Heart left ventricle (tissue), 16 donors: Measurements from ENCODE around the gene C12orf42. TPM values are rescaled to one million over a fixed set of nuclear protein-coding genes. Genes with fewer than 3 reads are reported as not detected.

ENCODE experiments used
- ATAC-seq, 4 donors: fragments of 200-7000 bp; cut with Tn5 transposase; one replicate each; pipeline ENCODE4 v1.9.1; 2020 to 2022; ENCODE audit warnings: moderate library complexity in 4 of 4, mild to moderate bottlenecking in 3 of 4, moderate number of reproducible peaks in 1 of 4
- DNase-seq, 5 donors: peaks; one replicate each; pipeline ENCODE4 v3.0.0-alpha.2; 2020
- H3K27ac ChIP-seq, 12 donors: fragments of 200-600 bp; sonication (generic) in 4 of 12; one replicate each; pipeline versions ENCODE4 v1.5.0 to v1.8.0; 2016 to 2022; ENCODE audit warnings: mild to moderate bottlenecking in 2 of 12
- H3K27me3 ChIP-seq, 9 donors: fragments of 200-600 bp; sonication (generic) in 2 of 9; one replicate each; pipeline versions ENCODE4 v1.5.1 to v1.8.0; 2016 to 2022; ENCODE audit warnings: mild to moderate bottlenecking in 3 of 9
- H3K36me3 ChIP-seq, 9 donors: fragments of 200-600 bp; sonication (generic) in 2 of 9; one replicate each; pipeline versions ENCODE4 v1.5.0 to v1.8.0; 2018 to 2022; ENCODE audit warnings: mild to moderate bottlenecking in 2 of 9
- H3K4me1 ChIP-seq, 12 donors: fragments of 200-600 bp; sonication (generic) in 4 of 12; one replicate each; pipeline versions ENCODE4 v1.5.0 to v1.8.0; 2016 to 2022; ENCODE audit warnings: mild to moderate bottlenecking in 3 of 12
- H3K4me3 ChIP-seq, 12 donors: fragments of 200-600 bp; sonication (generic) in 4 of 12; one replicate each; pipeline versions ENCODE4 v1.5.0 to v1.8.0; 2017 to 2022; ENCODE audit warnings: mild to moderate bottlenecking in 9 of 12, moderate library complexity in 4 of 12
- H3K9me3 ChIP-seq, 12 donors: fragments of 200-600 bp; sonication (generic) in 4 of 12; one replicate each; pipeline versions ENCODE4 v1.5.0 to v1.8.0; 2016 to 2022; ENCODE audit warnings: mild to moderate bottlenecking in 1 of 12
- CTCF ChIP-seq, 12 donors: fragments of 200-600 bp; sonication (generic) in 4 of 12; IDR thresholded peaks; one replicate each; pipeline versions ENCODE4 v1.5.0 to v1.8.0; 2018 to 2022; ENCODE audit warnings: antibody characterized with exemption in 12 of 12, mild to moderate bottlenecking in 5 of 12
- POLR2A ChIP-seq, 2 donors: fragments of 450-650 bp; IDR thresholded peaks; one replicate each; pipeline ENCODE4 v1.6.1; 2017; ENCODE audit warnings: antibody characterized with exemption in 2 of 2, mild to moderate bottlenecking in 2 of 2, moderate library complexity in 2 of 2
- WGBS, 4 donors: extraction: QIAGEN DNeasy Blood & Tissue Kit in 2 of 4; methylation state at CpG; one replicate each; pipeline versions ENCODE4 v1.1.5 to v1.1.7; 2013 to 2018; 5-methylcytosine and 5-hydroxymethylcytosine counted together
- intact Hi-C, 10 donors: fragments of 100-400 bp; cut with DNase I; formaldehyde crosslinking; loops; one replicate each; pipeline versions ENCODE4 v1.11.1 to v1.14.2; 2022
- polyA plus RNA-seq, 2 donors: library from polyadenylated mRNA; stranded (reverse); fragments of 200-250 nt; gene quantifications; one replicate each; pipeline ENCODE4 v1.2.3, GENCODE V29; 2013
- total RNA-seq, 9 donors: library from RNA; depleted of rRNA in 2 of 9; stranded (reverse); fragments of >200 nt in 2 of 9; fragmentation: NEBNext Ultra II Directional in 3 of 9; extraction: Animal tissue kit (Norgen Biotek cat#: 25700) in 3 of 9; gene quantifications; one replicate each; pipeline versions ENCODE4 v1.1.0 to v1.2.4, GENCODE V29; 2016 to 2023
- donor health status: ischemic (EF 13 %, LVEDD 7.1; RV severe dilation, severe dysfunction).
- donor health status: healthy with polysubstance abuse.
- donor health status: DM: no; HTN: yes; CAD: no.
- donor health status: DM: no; HTN: no; CAD: no.
- donor health status: ischemic (EF 25% LVEDD 6.9; RV normal size, moderate dysfunction).
- donor health status: ischemic (EF 25% LVEDD 5.7; RV mildly dilated, moderate dysfunction).
- donor health status: healthy.
- donor health status: DM: yes; HTN: yes; CAD: no.
- donor health status: ischemic (EF 35%, LVEDD 5.7; RV mildly dilated, moderate dysfunction).
- donor health status: nonischemic (EF 11% LVEDD 7.7; RV severe dilation, severe dysfunction).
- donor health status: DM: yes; HTN: yes; CAD: no.
- donor health status: PGD.
- donor health status: ischemic (EF 29% LVEDD 5.4; RV normal size, mild dysfunction).
- donor health status: nonischemic (EF 23%, LVEDD 6.1; RV moderate dilation, normal function).

The C12orf42 gene
- total and polyA plus RNA-seq, 11 donors: not detected

GRCh38 chr12:103457471-103457870 is 38.3 kb downstream of the C12orf42 start:
- Histone ChIP-seq H3K4me3 (no peak overlapping the region), H3K4me1 (no peaks in the 10 kb centered on the region), H3K9me3 (peaks cover 0 to 17% (median 0%) of the 10 kb centered on the region in 12 donors), H3K36me3 (no peaks in the 10 kb centered on the region), H3K27ac (no peak overlapping the region), H3K27me3 (no peaks in the 10 kb centered on the region)
- DNase-seq (no peak), ATAC-seq (no peak)
- intact Hi-C loops: no loop called here
- no peak for TF ChIP-seq POLR2A (IDR thresholded peaks at IDR 0.05)
- TF ChIP-seq CTCF (IDR thresholded peaks at IDR 0.05): no peak
- WGBS, 4 donors: 51 to 63% (median 58%) methylated on average over 2 of the region's 2 CpGs

- WGBS, 4 donors: 64 to 73% (median 72%) methylated on average over 2 of the region's 2 CpGs
- no peaks in the 10 kb centered on the region for H3K27me3 ChIP-seq
Observed at GRCh38 chr12:103456006-103456405, 39.8 kb downstream of the C12orf42 start.

GRCh38 chr12:103455020-103455763 is 40.6 kb downstream of the C12orf42 start:
- Histone ChIP-seq H3K27ac (no peak overlapping the region), H3K36me3 (no peaks in the 10 kb centered on the region), H3K4me1 (no peaks in the 10 kb centered on the region), H3K27me3 (no peaks in the 10 kb centered on the region), H3K9me3 (peaks cover 0 to 17% (median 0%) of the 10 kb centered on the region in 12 donors), H3K4me3 (no peak overlapping the region)
- no peak for TF ChIP-seq CTCF (IDR thresholded peaks at IDR 0.05)
- TF ChIP-seq POLR2A (IDR thresholded peaks at IDR 0.05): no peak
- intact Hi-C loops: no loop called here
- DNase-seq (no peak), ATAC-seq (no peak)
- WGBS, 4 donors: 54 to 71% (median 62%) methylated on average over 3 of the region's 3 CpGs

More at GRCh38 chr12:103456006-103456405, 39.8 kb downstream of the C12orf42 start:
- intact Hi-C loops: no loop called here
- Histone ChIP-seq H3K27ac (no peak overlapping the region), H3K4me3 (no peak overlapping the region), H3K9me3 (peaks cover 0 to 17% (median 0%) of the 10 kb centered on the region in 12 donors), H3K4me1 (no peaks in the 10 kb centered on the region), H3K36me3 (no peaks in the 10 kb centered on the region)
- no peak for ATAC-seq
- no peak for DNase-seq
- TF ChIP-seq CTCF (IDR thresholded peaks at IDR 0.05) (no peak), POLR2A (IDR thresholded peaks at IDR 0.05) (no peak)

- WGBS, 4 donors: 17 to 40% (median 26%) methylated on average over 4 of the region's 4 CpGs
- H3K27me3 ChIP-seq: no peaks in the 10 kb centered on the region
- H3K4me1 ChIP-seq: no peaks in the 10 kb centered on the region
- H3K9me3 ChIP-seq: peaks cover 0 to 3% (median 0%) of the 10 kb centered on the region in 12 donors
- ATAC-seq (no peak), DNase-seq (no peak)
- no peaks in the 10 kb centered on the region for H3K36me3 ChIP-seq
- no peak overlapping the region for H3K4me3 ChIP-seq
- no peak overlapping the region for H3K27ac ChIP-seq
- intact Hi-C loops: no loop called here
- TF ChIP-seq POLR2A (IDR thresholded peaks at IDR 0.05): no peak
- no peak for TF ChIP-seq CTCF (IDR thresholded peaks at IDR 0.05)
Observed at GRCh38 chr12:103444983-103445382, 50.8 kb downstream of the C12orf42 start.
